ENCODE measurements around the gene GJA8.
"Not testable (repeated sequence)": the region's sequence is repeated elsewhere in the genome, so short reads cannot be mapped to it uniquely, and the experiment has no call there.

Gene GJA8

DNA sequence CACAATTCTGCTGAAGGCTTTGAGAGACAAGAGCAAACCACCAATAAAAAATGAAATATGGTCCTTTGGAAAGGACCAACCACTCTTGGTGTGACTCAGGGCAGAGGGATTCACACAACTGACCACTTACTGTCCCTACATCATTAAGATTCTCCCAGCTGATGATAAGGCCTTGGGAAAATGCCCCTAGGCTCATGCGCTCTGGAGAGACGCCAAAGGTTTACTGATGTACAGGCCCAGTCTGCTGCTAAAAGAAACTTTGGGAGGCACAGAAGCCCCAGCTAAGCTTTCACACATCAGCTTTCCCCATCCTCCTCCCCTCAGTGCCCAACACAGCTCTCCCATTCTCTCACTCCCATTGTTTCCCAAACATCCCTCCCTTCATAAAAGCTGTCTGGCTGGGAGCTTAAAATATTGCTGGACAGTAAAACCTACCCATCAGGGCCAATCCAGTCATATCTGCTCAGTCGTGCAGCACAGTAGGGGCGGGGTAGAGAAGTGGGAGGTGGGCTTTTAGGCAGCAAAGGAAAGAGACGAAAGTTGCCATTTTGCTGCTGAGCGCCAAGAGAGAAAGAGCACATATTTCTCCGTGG is at the start of gene GJA8:
Gene GJA8, plus strand, starts transcription at position 543 of the 593 bp plus-strand sequence. CDS start 5,161 bp downstream, outside the sequence.
- TF ChIP-seq, protein P1, sequence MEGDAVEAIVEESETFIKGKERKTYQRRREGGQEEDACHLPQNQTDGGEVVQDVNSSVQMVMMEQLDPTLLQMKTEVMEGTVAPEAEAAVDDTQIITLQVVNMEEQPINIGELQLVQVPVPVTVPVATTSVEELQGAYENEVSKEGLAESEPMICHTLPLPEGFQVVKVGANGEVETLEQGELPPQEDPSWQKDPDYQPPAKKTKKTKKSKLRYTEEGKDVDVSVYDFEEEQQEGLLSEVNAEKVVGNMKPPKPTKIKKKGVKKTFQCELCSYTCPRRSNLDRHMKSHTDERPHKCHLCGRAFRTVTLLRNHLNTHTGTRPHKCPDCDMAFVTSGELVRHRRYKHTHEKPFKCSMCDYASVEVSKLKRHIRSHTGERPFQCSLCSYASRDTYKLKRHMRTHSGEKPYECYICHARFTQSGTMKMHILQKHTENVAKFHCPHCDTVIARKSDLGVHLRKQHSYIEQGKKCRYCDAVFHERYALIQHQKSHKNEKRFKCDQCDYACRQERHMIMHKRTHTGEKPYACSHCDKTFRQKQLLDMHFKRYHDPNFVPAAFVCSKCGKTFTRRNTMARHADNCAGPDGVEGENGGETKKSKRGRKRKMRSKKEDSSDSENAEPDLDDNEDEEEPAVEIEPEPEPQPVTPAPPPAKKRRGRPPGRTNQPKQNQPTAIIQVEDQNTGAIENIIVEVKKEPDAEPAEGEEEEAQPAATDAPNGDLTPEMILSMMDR (IDR thresholded peaks at IDR 0.05; ENCODE audit: low read depth, low read length), result no peak
- H3K4me3 ChIP-seq (replicated peaks in 1 of 2; ENCODE audit: low read depth in 2 of 2, low read length in 2 of 2), result no peak within 1 kb of the TSS
- DNase-seq (ENCODE audit: low read depth in 2 of 2), result no peak

DNA sequence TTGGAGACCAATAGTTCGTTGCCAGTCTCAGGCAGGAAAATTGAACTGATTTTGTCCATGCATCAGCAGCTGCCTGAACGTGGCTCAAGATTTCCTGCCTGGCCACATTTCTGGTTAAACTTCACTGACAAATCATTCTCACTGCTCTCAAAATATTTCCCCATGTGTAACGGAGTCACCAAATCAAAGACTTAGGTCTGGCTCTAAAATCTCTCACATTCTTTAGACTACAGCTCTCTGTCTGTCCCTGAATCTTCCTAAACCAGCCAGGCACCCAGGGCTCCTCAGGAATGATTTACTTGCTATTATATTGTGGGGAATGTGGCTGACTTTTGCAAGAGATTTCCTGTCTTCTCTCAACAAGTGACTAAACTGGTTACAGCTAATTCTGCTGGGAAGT is 49.2 kb upstream of the GJA8 start:
- DNase-seq (ENCODE audit: low read depth in 2 of 2), result peak; percentile 32 to 65
- H3K4me3 ChIP-seq (replicated peaks in 1 of 2; ENCODE audit: low read depth in 2 of 2, low read length in 2 of 2), result no peak overlapping the region
- TF ChIP-seq, protein P1 (IDR thresholded peaks at IDR 0.05; ENCODE audit: low read depth, low read length), result no peak

DNA sequence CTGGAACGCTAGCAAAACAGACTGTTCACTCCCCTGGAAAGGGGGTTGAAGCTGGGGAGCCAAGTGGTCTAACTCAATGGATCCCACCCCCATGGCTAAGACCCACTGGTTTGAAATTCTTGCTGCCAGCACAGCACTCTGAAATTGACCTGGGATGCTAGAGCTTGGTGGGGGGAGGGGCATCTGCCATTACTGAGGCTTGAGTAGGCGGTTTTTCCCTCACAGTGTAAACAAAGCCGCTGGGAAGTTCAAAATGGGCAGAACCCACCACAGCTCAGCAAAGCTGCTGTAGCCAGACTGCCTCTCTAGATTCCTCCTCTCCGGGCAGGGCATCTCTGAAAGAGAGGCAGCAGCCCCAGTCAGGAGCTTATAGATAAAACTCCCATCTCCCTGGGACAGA is 47.6 kb upstream of the GJA8 start:
- DNase-seq (ENCODE audit: low read depth in 2 of 2); H3K4me3 ChIP-seq (replicated peaks in 1 of 2; ENCODE audit: low read depth in 2 of 2, low read length in 2 of 2): not testable (repeated sequence)

DNA sequence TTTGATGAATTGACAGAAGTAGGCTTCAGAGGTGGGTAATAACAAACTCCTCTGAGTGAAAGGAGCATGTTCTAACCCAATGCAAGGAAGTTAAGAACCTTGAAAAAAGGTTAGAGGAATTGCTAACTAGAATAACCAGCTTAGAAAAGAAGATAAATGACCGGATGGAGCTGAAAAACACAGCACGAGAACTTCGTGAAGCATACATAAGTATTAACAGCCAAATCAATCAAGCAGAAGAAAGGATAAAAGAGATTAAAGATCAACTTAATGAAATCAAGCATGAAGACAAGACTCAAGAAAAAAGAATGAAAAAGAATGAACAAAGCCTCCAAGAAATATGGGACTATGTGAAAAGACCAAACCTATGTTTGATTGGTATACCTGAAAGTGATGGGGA is 46.6 kb upstream of the GJA8 start:
- not testable (repeated sequence) for H3K4me3 ChIP-seq (replicated peaks in 1 of 2; ENCODE audit: low read depth in 2 of 2, low read length in 2 of 2); DNase-seq (ENCODE audit: low read depth in 2 of 2)

DNA sequence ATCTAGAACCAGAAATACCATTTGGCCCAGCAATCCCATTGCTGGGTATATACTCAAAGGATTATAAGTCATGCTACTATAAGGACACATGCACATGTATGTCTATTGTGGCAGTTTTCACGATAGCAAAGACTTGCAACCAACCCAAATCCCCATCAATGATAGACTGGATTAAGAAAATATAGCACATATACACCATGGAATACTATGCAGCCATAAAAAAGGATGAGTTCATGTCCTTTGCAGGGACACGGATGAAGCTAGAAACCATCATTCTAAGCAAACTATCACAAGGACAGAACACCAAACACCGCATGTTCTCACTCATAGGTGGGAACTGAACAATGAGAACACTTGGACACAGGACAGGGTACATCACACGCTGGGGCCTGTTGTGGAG is 35.4 kb upstream of the GJA8 start:
- DNase-seq (ENCODE audit: low read depth in 2 of 2), result not testable (repeated sequence)

DNA sequence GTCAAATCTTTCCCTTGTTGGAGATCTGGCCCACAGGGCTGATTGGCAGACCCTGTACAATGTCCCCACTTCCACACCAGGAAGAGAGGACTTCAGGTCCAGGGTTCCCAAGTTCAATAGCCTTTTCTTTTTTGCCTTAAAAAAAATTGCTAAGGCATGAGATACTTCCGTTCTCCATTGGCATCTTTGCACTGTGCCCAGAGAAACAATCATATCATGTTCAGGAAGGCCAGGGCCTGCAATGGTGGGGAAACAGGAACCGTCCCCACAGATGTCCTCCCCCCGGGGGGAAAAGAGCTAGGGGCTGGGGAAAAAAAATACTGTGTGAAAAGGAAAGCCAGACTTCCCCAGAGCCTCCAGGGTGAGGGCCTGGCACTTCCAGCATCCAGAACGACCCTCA is 24.6 kb upstream of the GJA8 start:
- DNase-seq (ENCODE audit: low read depth in 2 of 2), result no peak
- TF ChIP-seq, protein P1 (IDR thresholded peaks at IDR 0.05; ENCODE audit: low read depth, low read length), result no peak
- no peak overlapping the region for H3K4me3 ChIP-seq (replicated peaks in 1 of 2; ENCODE audit: low read depth in 2 of 2, low read length in 2 of 2)

More for the DNA sequence above, 35.4 kb upstream of the GJA8 start:
- not testable (repeated sequence) for H3K4me3 ChIP-seq (replicated peaks in 1 of 2; ENCODE audit: low read depth in 2 of 2, low read length in 2 of 2)

DNA sequence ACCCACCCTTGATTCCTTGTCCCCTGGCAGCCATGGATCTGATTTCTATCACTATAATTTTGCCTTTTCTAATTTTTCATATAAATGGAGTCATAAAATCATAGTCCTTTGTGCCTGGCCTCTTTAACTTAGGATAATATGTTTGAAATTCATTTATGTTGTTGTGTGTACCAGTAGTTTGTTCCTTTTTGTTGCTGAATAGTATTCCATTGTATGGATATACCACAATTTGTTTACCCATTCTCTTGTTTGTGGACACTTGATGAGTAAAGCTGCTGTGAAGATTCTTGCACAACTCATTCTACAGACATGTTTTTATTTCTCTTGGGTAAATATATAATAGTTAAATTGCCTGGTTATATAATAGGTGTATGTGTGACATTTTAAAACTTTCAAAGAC is 22.7 kb upstream of the GJA8 start:
- TF ChIP-seq, protein P1 (IDR thresholded peaks at IDR 0.05; ENCODE audit: low read depth, low read length), result no peak
- DNase-seq (ENCODE audit: low read depth in 2 of 2), result no peak
- no peak overlapping the region for H3K4me3 ChIP-seq (replicated peaks in 1 of 2; ENCODE audit: low read depth in 2 of 2, low read length in 2 of 2)

DNA sequence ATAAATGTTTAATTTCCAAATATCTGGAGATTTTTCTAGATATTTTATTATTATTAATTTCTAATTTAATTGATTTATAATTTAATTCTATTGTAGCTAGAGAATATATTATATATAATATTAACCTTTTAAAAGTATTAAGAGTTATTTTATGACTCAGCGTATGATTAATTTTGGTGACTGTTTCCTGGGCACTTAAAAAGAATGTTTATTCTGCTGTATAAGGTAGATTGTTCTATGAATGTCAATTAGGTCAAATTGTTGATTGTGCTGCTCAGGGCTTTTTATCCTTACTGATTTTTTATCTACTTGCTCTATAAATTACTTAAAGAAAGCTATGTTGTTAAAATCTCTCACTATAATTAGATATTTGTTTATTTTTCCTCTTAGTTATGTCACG is 20.1 kb upstream of the GJA8 start:
- TF ChIP-seq, protein P1 (IDR thresholded peaks at IDR 0.05; ENCODE audit: low read depth, low read length), result no peak
- no peak for DNase-seq (ENCODE audit: low read depth in 2 of 2)
- no peak overlapping the region for H3K4me3 ChIP-seq (replicated peaks in 1 of 2; ENCODE audit: low read depth in 2 of 2, low read length in 2 of 2)

Data from cardiac fibroblast (primary cell).